Measurements from ENCODE around the gene CCDC38. TPM values are rescaled to one million over a fixed set of nuclear protein-coding genes. Genes with fewer than 3 reads are reported as not detected.

CCDC38 gene
- 0.07 to 0.11 TPM (median 0.09 TPM) in 5 replicates for total RNA-seq (2022; extraction: Qiagen RNA extraction)

GRCh38 chr12:95942524-95943329 lies at the start of gene CCDC38:
Gene CCDC38 (minus strand): TSS chr12:95942614. CDS start chr12:95936509, 6,105 bp downstream.

GRCh38 chr12:95943330-95943842 lies 972 bp upstream of the CCDC38 start, which contains the start of gene AMDHD1:
Gene AMDHD1 (plus strand): TSS chr12:95943331. CDS start chr12:95943399, 68 bp downstream.

GRCh38 chr12:95858451-95859343 lies 83.7 kb downstream of the CCDC38 start, which contains the start of gene SNRPF:
Gene SNRPF (plus strand): TSS chr12:95858952. CDS start chr12:95859074, 122 bp downstream.

Other genes with a start within 250 kb of the CCDC38 start
- gene NTN4, start 151.8 kb downstream of the CCDC38 start, total RNA-seq (2022; extraction: Qiagen RNA extraction) = 37.4 to 48.9 TPM (median 40.4 TPM) in 5 replicates
- 106 to 161 TPM (median 119 TPM) in 5 replicates for gene SNRPF, start 83.7 kb downstream of the CCDC38 start, total RNA-seq (2022; extraction: Qiagen RNA extraction)
- gene AMDHD1, start 717 bp upstream of the CCDC38 start, total RNA-seq (2022; extraction: Qiagen RNA extraction) = 2.1 to 3.0 TPM (median 2.3 TPM) in 5 replicates
- 0.24 to 0.63 TPM (median 0.55 TPM) in 5 replicates for gene HAL, start 53.7 kb upstream of the CCDC38 start, total RNA-seq (2022; extraction: Qiagen RNA extraction)
- gene LTA4H, start 93.0 kb upstream of the CCDC38 start, total RNA-seq (2022; extraction: Qiagen RNA extraction) = 90.0 to 108 TPM (median 98.9 TPM) in 5 replicates